Endothelial cell of umbilical vein (primary cell): ENCODE results near the gene MAPT. TPM values are rescaled to one million over a fixed set of nuclear protein-coding genes. Genes with fewer than 3 reads are reported as not detected.

Experiments
- BruUV-seq: library from RNA; stranded (reverse); fragments of 400-500 nt; replicated peaks from 2 replicates; lab custom pipeline; 2021; lab: Mats Ljungman, UMichigan
- CTCF ChIA-PET: fragments of 300-600, 350-600 bp; sonication (Branson Sonifier 250); formaldehyde crosslinking; loops from one replicate; lab custom pipeline; 2021; ENCODE audit warnings: antibody characterized with exemption, inconsistent platforms; lab: Charles Lee
- POLR2A ChIA-PET: fragments of 300-600, 350-600 bp; sonication (Branson Sonifier 250); formaldehyde crosslinking; loops from one replicate; lab custom pipeline; 2021; ENCODE audit warnings: antibody characterized with exemption, inconsistent platforms; lab: Charles Lee
- DNase-seq: peaks from one replicate; pipeline ENCODE4 v3.0.0-alpha.2; 2011; ENCODE audit warnings: low read depth, low spot score
- FAIRE-seq: peaks from 2 replicates; lab custom pipeline; 2011; peaks lifted over from hg19 to GRCh38; lab: Jason Lieb, UNC
- H2AFZ ChIP-seq: 2 replicates; pipeline ENCODE4 v1.6.0; 2012; ENCODE audit warnings: low read depth, low read length, control low read depth, inconsistent platforms
- H3K27ac ChIP-seq: 2 replicates; pipeline ENCODE4 v1.5.1; 2011; ENCODE audit warnings: low read depth, mild to moderate bottlenecking, control low read depth, low read length, moderate library complexity; ENCODE audit not compliant: insufficient read depth
- H3K27me3 ChIP-seq, 2 experiments: 2 replicates each; pipeline versions ENCODE4 v1.6.0 to v1.6.1; 2011; ENCODE audit warnings: low read length in 2 of 2, mixed read lengths in 1 of 2; ENCODE audit not compliant: control insufficient read depth in 2 of 2, insufficient read depth in 2 of 2
- H3K36me3 ChIP-seq, 2 experiments: 2 replicates in 1 of 2; 3 replicates in 1 of 2; pipeline ENCODE4 v1.5.1; 2011; ENCODE audit warnings: low read length in 2 of 2, mild to moderate bottlenecking in 1 of 2, moderate library complexity in 1 of 2; ENCODE audit not compliant: control insufficient read depth in 2 of 2, insufficient read depth in 2 of 2; ENCODE audit errors: extremely low read depth in 1 of 2
- H3K4me1 ChIP-seq: 3 replicates; pipeline ENCODE4 v1.5.1; 2011; ENCODE audit warnings: mild to moderate bottlenecking, low read length; ENCODE audit not compliant: control insufficient read depth, insufficient read depth; ENCODE audit errors: extremely low read depth
- H3K4me2 ChIP-seq: 2 replicates; pipeline ENCODE4 v1.6.1; 2011; ENCODE audit warnings: low read length, control low read depth, mixed read lengths; ENCODE audit not compliant: insufficient read depth
- H3K4me3 ChIP-seq, 3 experiments: fragments of 200-600 bp in 1 of 3; sonication (generic), shearing (Covaris generic) in 1 of 3; replicated peaks in 1 of 3; 2 replicates each; pipeline ENCODE4 v1.5.1; 2011 to 2016; ENCODE audit warnings: control low read depth in 3 of 3, low read length in 3 of 3, mild to moderate bottlenecking in 2 of 3, inconsistent platforms in 1 of 3, low read depth in 1 of 3, moderate library complexity in 1 of 3; ENCODE audit not compliant: insufficient read depth in 1 of 3
- H3K79me2 ChIP-seq: 2 replicates; pipeline ENCODE4 v1.6.0; 2012; ENCODE audit warnings: low read length, inconsistent platforms; ENCODE audit not compliant: control insufficient read depth, insufficient read depth
- H3K9ac ChIP-seq: replicated peaks from 2 replicates; pipeline ENCODE3; 2011; ENCODE audit warnings: low read length, control low read depth; ENCODE audit not compliant: insufficient read depth; ENCODE audit errors: extremely low read depth
- H3K9me1 ChIP-seq: replicated peaks from 3 replicates; pipeline ENCODE4 v1.6.0; 2011; ENCODE audit warnings: mild to moderate bottlenecking, low read length; ENCODE audit not compliant: control insufficient read depth, insufficient read depth; ENCODE audit errors: extremely low read depth
- H3K9me3 ChIP-seq: replicated peaks from 2 replicates; pipeline ENCODE4 v1.5.1; 2012; ENCODE audit warnings: low read length, inconsistent platforms; ENCODE audit not compliant: control insufficient read depth, insufficient read depth
- H4K20me1 ChIP-seq: replicated peaks from 2 replicates; pipeline ENCODE3; 2011; ENCODE audit warnings: mild to moderate bottlenecking, low read length; ENCODE audit not compliant: control insufficient read depth, insufficient read depth; ENCODE audit errors: extremely low read depth
- EZH2 ChIP-seq: IDR thresholded peaks from 2 replicates; pipeline ENCODE4 v1.6.1; 2012; ENCODE audit warnings: borderline replicate concordance, low read depth, mild to moderate bottlenecking, moderate library complexity, low read length, inconsistent platforms; ENCODE audit not compliant: severe bottlenecking
- FOS ChIP-seq: IDR thresholded peaks from 2 replicates; pipeline ENCODE4 v1.6.1; 2011; ENCODE audit warnings: mild to moderate bottlenecking, low read length, moderate library complexity, borderline replicate concordance; ENCODE audit not compliant: insufficient read depth
- GATA2 ChIP-seq: IDR thresholded peaks from 2 replicates; pipeline ENCODE4 v1.7.0; 2011; ENCODE audit warnings: low read depth, mild to moderate bottlenecking, moderate library complexity, mixed read lengths, low read length; ENCODE audit not compliant: insufficient read length, insufficient read depth
- JUN ChIP-seq: IDR thresholded peaks from 2 replicates; pipeline ENCODE4 v1.6.1; 2011; ENCODE audit warnings: borderline replicate concordance, low read depth; ENCODE audit not compliant: insufficient read length, insufficient read depth
- MAX ChIP-seq: IDR thresholded peaks from 2 replicates; pipeline ENCODE4 v1.6.1; 2011; ENCODE audit not compliant: insufficient read depth, insufficient read length
- POLR2A ChIP-seq: IDR thresholded peaks from 2 replicates; pipeline ENCODE4 v1.6.1; 2012; ENCODE audit warnings: low read depth, mild to moderate bottlenecking, control low read depth, low read length
- POLR2AphosphoS5 ChIP-seq: IDR thresholded peaks from 2 replicates; pipeline ENCODE4 v1.6.1; 2012; ENCODE audit warnings: low read depth, mild to moderate bottlenecking, control low read depth, low read length, moderate library complexity; ENCODE audit not compliant: insufficient read depth
- dilution Hi-C: fragments of 300-500 bp; cut with MboI; formaldehyde crosslinking; loops from one replicate; pipeline ENCODE4 v1.15.0; 2019; ENCODE audit warnings: low sequenced_read_pairs; ENCODE audit not compliant: extremely low pct_ligation_motif_present
- intact Hi-C: fragments of 100-400 bp; cut with micrococcal nuclease; formaldehyde crosslinking; loops from one replicate; pipeline ENCODE4 v1.10.0; 2022
- polyA plus RNA-seq, 4 experiments: library from polyadenylated mRNA; depleted of rRNA in 3 of 4; stranded (reverse) in 3 of 4; unstranded in 1 of 4; fragments of >200 nt; gene quantifications; 2 replicates each; pipeline versions ENCODE4 v1.2.1 to v1.2.3, GENCODE V29; 2011 to 2012; ENCODE audit warnings: missing spikeins in 1 of 4
- total RNA-seq: library from RNA; stranded (reverse); gene quantifications from 2 replicates; pipeline ENCODE4 v1.2.3, GENCODE V29; 2021
- TF ChIP-seq, protein P1 (sequence below), 2 donors: IDR thresholded peaks; 1 replicate in 1 of 2; 2 replicates in 1 of 2; pipeline ENCODE4 v1.5.1; 2011; ENCODE audit warnings: low read length in 2 of 2, mild to moderate bottlenecking in 2 of 2, moderate library complexity in 2 of 2, control low read depth in 1 of 2, inconsistent platforms in 1 of 2, low read depth in 1 of 2; ENCODE audit not compliant: insufficient read depth in 1 of 2; ENCODE audit errors: extremely low read depth in 1 of 2

The MAPT gene
- total and polyA plus RNA-seq, 2 donors (not counting 3 experiments of a cell fraction or from before 2014, with no cell fraction given) = 0.04 to 0.51 TPM

DNA sequence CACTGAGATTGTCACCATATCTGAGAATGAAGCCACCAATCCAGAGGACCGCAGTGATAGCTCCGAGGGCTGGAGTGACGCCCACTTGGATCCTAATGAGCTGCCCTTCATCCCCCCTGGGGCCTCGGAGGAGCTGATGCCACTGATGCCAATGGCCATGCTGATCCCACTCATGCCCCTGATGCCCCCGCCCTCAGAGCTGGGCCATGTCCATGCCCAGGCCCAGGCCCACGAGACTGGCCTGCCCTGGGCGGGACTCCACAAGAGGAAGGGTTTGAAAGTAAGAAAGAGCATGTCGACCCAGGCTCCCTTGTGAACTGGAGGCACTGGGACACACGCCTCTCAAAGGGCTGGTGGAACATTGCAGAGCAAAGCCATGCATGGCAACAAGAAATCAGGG is 47.7 kb upstream of the MAPT start:
- POLR2A ChIA-PET = no interaction called here
- no peaks in the 10 kb centered on the region for H3K9me3 ChIP-seq
- H2AFZ ChIP-seq = no peak overlapping the region
- intact Hi-C loops = no loop called here
- CTCF ChIA-PET = no interaction called here
- no peaks in the 10 kb centered on the region for H3K4me1 ChIP-seq
- no peaks in the 10 kb centered on the region for H3K9me1 ChIP-seq
- no peak for TF ChIP-seq POLR2A
- no peak for TF ChIP-seq EZH2
- no peak for TF ChIP-seq FOS
- no peak for TF ChIP-seq POLR2AphosphoS5
- no peak for TF ChIP-seq MAX
- TF ChIP-seq GATA2 = no peak
- TF ChIP-seq, protein P1, sequence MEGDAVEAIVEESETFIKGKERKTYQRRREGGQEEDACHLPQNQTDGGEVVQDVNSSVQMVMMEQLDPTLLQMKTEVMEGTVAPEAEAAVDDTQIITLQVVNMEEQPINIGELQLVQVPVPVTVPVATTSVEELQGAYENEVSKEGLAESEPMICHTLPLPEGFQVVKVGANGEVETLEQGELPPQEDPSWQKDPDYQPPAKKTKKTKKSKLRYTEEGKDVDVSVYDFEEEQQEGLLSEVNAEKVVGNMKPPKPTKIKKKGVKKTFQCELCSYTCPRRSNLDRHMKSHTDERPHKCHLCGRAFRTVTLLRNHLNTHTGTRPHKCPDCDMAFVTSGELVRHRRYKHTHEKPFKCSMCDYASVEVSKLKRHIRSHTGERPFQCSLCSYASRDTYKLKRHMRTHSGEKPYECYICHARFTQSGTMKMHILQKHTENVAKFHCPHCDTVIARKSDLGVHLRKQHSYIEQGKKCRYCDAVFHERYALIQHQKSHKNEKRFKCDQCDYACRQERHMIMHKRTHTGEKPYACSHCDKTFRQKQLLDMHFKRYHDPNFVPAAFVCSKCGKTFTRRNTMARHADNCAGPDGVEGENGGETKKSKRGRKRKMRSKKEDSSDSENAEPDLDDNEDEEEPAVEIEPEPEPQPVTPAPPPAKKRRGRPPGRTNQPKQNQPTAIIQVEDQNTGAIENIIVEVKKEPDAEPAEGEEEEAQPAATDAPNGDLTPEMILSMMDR (IDR thresholded peaks at IDR 0.05; ENCODE audit: extremely low read depth in 1 of 2, insufficient read depth in 1 of 2, low read depth in 1 of 2, low read length in 2 of 2) = no peak
- TF ChIP-seq JUN = no peak
- H3K27ac ChIP-seq = no peak overlapping the region
- H4K20me1 ChIP-seq = no peaks in the 10 kb centered on the region
- FAIRE-seq = no peak
- H3K27me3 ChIP-seq = peaks cover 0 to 1% of the 10 kb centered on the region in 2 experiments
- H3K9ac ChIP-seq = no peak overlapping the region
- no peaks in the 10 kb centered on the region for H3K36me3 ChIP-seq
- dilution Hi-C loops = no loop called here
- H3K4me3 ChIP-seq = no peak overlapping the region
- no peak overlapping the region for H3K4me2 ChIP-seq
- BruUV-seq = no TSS peak
- no peaks in the 10 kb centered on the region for H3K79me2 ChIP-seq
- no peak for DNase-seq
